Caco-2 (cell line): ENCODE results near the gene TNFAIP3. TPM values are rescaled to one million over a fixed set of nuclear protein-coding genes. Genes with fewer than 3 reads are reported as not detected.

Source experiments
- BruUV-seq: library from RNA; stranded (reverse); fragments of 400-500 nt; replicated peaks from 2 replicates; lab custom pipeline; 2021; lab: Mats Ljungman, UMichigan
- CTCF ChIA-PET: fragments of 300-600 bp; sonication (Branson Sonifier 250); formaldehyde crosslinking; loops from one replicate; lab custom pipeline; 2022; ENCODE audit warnings: antibody characterized with exemption; lab: Charles Lee
- POLR2A ChIA-PET: fragments of 300-600 bp; sonication (Branson Sonifier 250); formaldehyde crosslinking; loops from one replicate; lab custom pipeline; 2022; ENCODE audit warnings: antibody characterized with exemption; lab: Charles Lee
- DNase-seq, 2 experiments: peaks; one replicate each; pipeline versions ENCODE4 v3.0.0 to v3.0.0-alpha.2; 2020 to 2022
- H3K27me3 ChIP-seq: replicated peaks from 2 replicates; pipeline ENCODE4 v1.6.0; 2011; ENCODE audit warnings: low read length; ENCODE audit not compliant: control insufficient read depth, insufficient read depth
- H3K36me3 ChIP-seq: 2 replicates; pipeline ENCODE4 v1.5.1; 2011; ENCODE audit warnings: low read length; ENCODE audit not compliant: control insufficient read depth, insufficient read depth
- H3K4me1 ChIP-seq: fragments of 250-450 bp; sonication (Bioruptor Pico); 2 replicates; pipeline ENCODE4 v1.5.1; 2020; ENCODE audit warnings: mild to moderate bottlenecking
- H3K4me3 ChIP-seq: 2 replicates; pipeline ENCODE4 v1.5.1; 2011; ENCODE audit warnings: low read depth, mild to moderate bottlenecking, control low read depth, low read length
- H3K9me3 ChIP-seq: fragments of 250-450 bp; sonication (Bioruptor Pico); 2 replicates; pipeline ENCODE4 v1.5.1; 2020; ENCODE audit warnings: mild to moderate bottlenecking, moderate library complexity
- H3K27ac Mint-ChIP-seq: one replicate; pipeline ENCODE4 v1.8.0; 2022; ENCODE audit warnings: mixed read lengths; ENCODE audit not compliant: unreplicated experiment
- H3K27me3 Mint-ChIP-seq: one replicate; pipeline ENCODE4 v1.8.0; 2022; ENCODE audit warnings: mixed read lengths; ENCODE audit not compliant: insufficient read depth, unreplicated experiment
- H3K36me3 Mint-ChIP-seq: one replicate; pipeline ENCODE4 v1.8.0; 2022; ENCODE audit warnings: mild to moderate bottlenecking, mixed read lengths; ENCODE audit not compliant: insufficient read depth, unreplicated experiment
- H3K4me1 Mint-ChIP-seq: one replicate; pipeline ENCODE4 v1.8.0; 2022; ENCODE audit warnings: low read depth, mixed read lengths; ENCODE audit not compliant: unreplicated experiment
- H3K4me3 Mint-ChIP-seq: one replicate; pipeline ENCODE4 v1.8.0; 2022; ENCODE audit warnings: mild to moderate bottlenecking, moderate library complexity, mixed read lengths; ENCODE audit not compliant: unreplicated experiment
- H3K9me3 Mint-ChIP-seq: one replicate; pipeline ENCODE4 v1.8.0; 2022; ENCODE audit warnings: mixed read lengths; ENCODE audit not compliant: unreplicated experiment
- CTCF ChIP-seq, 2 experiments: fragments of 200-600 bp in 1 of 2; IDR thresholded peaks; 1 replicate in 1 of 2; 2 replicates in 1 of 2; pipeline versions ENCODE4 v1.5.1 to v1.8.0; 2011 to 2022; ENCODE audit warnings: antibody characterized with exemption in 1 of 2, control low read depth in 1 of 2, inconsistent platforms in 1 of 2, low read depth in 1 of 2, low read length in 1 of 2, mild to moderate bottlenecking in 1 of 2, moderate library complexity in 1 of 2; ENCODE audit not compliant: insufficient read depth in 1 of 2, severe bottlenecking in 1 of 2, unreplicated experiment in 1 of 2
- intact Hi-C: fragments of 100-400 bp; cut with micrococcal nuclease; formaldehyde crosslinking; loops from one replicate; pipeline ENCODE4 v1.10.0; 2022; ENCODE audit not compliant: unreplicated experiment
- total RNA-seq: library from RNA; stranded (reverse); gene quantifications from 2 replicates; pipeline ENCODE4 v1.2.3, GENCODE V29; 2022

Gene TNFAIP3
- total RNA-seq, 1 experiment from 2014 or later = 45.7 TPM

GRCh38 chr6:137896647-137897046 lies 29.6 kb downstream of the TNFAIP3 start:
- Mint-ChIP-seq H3K27me3 (no peaks in the 10 kb centered on the region), H3K36me3 (no peaks in the 10 kb centered on the region), H3K27ac (no peak overlapping the region), H3K4me3 (no peak overlapping the region), H3K9me3 (no peaks in the 10 kb centered on the region), H3K4me1 (no peaks in the 10 kb centered on the region)
- TF ChIP-seq CTCF (IDR thresholded peaks at IDR 0.05; ENCODE audit: insufficient read depth in 1 of 2, low read depth in 1 of 2, low read length in 1 of 2, severe bottlenecking in 1 of 2, unreplicated experiment in 1 of 2) = no peak
- no peak for DNase-seq
- Histone ChIP-seq H3K36me3 (no peaks in the 10 kb centered on the region), H3K4me1 (no peaks in the 10 kb centered on the region), H3K4me3 (no peak overlapping the region), H3K9me3 (no peaks in the 10 kb centered on the region), H3K27me3 (no peaks in the 10 kb centered on the region)
- no TSS peak for BruUV-seq
- ChIA-PET POLR2A (no interaction called here), CTCF (no interaction called here)
- intact Hi-C loops = no loop called here

GRCh38 chr6:137900815-137901214 lies 33.8 kb downstream of the TNFAIP3 start:
- BruUV-seq = no TSS peak
- DNase-seq = no peak
- Mint-ChIP-seq H3K27me3 (no peaks in the 10 kb centered on the region), H3K9me3 (no peaks in the 10 kb centered on the region), H3K27ac (no peak overlapping the region), H3K4me1 (peaks cover 6% of the 10 kb centered on the region), H3K4me3 (no peak overlapping the region), H3K36me3 (no peaks in the 10 kb centered on the region)
- Histone ChIP-seq H3K9me3 (no peaks in the 10 kb centered on the region), H3K27me3 (no peaks in the 10 kb centered on the region), H3K36me3 (no peaks in the 10 kb centered on the region), H3K4me1 (peaks cover 13% of the 10 kb centered on the region), H3K4me3 (no peak overlapping the region)
- intact Hi-C loops = no loop called here
- no peak for TF ChIP-seq CTCF (IDR thresholded peaks at IDR 0.05; ENCODE audit: insufficient read depth in 1 of 2, low read depth in 1 of 2, low read length in 1 of 2, severe bottlenecking in 1 of 2, unreplicated experiment in 1 of 2)
- ChIA-PET POLR2A (no interaction called here), CTCF (no interaction called here)

- no peak for TF ChIP-seq CTCF (IDR thresholded peaks at IDR 0.05; ENCODE audit: insufficient read depth in 1 of 2, low read depth in 1 of 2, low read length in 1 of 2, severe bottlenecking in 1 of 2, unreplicated experiment in 1 of 2)
- intact Hi-C loops = no loop called here
- DNase-seq = no peak
- Mint-ChIP-seq H3K4me1 (peaks cover 6% of the 10 kb centered on the region), H3K9me3 (no peaks in the 10 kb centered on the region), H3K4me3 (no peak overlapping the region), H3K36me3 (no peaks in the 10 kb centered on the region), H3K27ac (no peak overlapping the region), H3K27me3 (no peaks in the 10 kb centered on the region)
- Histone ChIP-seq H3K9me3 (no peaks in the 10 kb centered on the region), H3K4me3 (no peak overlapping the region), H3K4me1 (peaks cover 13% of the 10 kb centered on the region), H3K36me3 (no peaks in the 10 kb centered on the region), H3K27me3 (no peaks in the 10 kb centered on the region)
- BruUV-seq = no TSS peak
- POLR2A ChIA-PET = no interaction called here
- CTCF ChIA-PET = no interaction called here
Measured at GRCh38 chr6:137901454-137901853, 34.4 kb downstream of the TNFAIP3 start.
